ENCODE measurements around the gene PSMD10. TPM values are rescaled to one million over a fixed set of nuclear protein-coding genes. Genes with fewer than 3 reads are reported as not detected.

PSMD10 gene
- total RNA-seq, 2 donors from 2014 or later = 14.3 to 17.5 TPM

DNA sequence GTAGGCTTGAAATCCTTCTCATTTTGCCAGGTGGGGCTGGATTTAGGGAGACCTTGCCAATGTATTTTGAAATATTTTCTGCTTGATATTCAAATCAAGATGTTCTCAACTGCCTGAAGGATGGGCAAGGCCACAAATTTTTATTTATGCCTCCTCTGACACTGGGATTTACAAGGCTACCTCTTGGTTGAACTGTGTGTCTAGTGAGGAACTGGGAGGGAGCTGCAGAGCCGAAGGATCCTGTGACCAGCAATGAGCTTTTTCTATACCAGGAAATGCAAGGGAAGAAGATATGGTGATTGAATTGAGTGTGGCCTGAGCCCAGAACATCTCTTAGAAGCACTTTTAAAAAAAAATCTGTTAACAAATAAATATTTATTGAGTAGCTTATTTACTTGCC is 31.5 kb downstream of the PSMD10 start:
- peaks cover 17% of the 10 kb centered on the region for H3K4me1 Mint-ChIP-seq
- no peak overlapping the region for H3K27ac Mint-ChIP-seq
- no peak for DNase-seq
- no peak for ATAC-seq
- no peaks in the 10 kb centered on the region for H3K9me3 ChIP-seq (ENCODE audit: control insufficient read depth, low read length, poor library complexity, severe bottlenecking)
- H3K27me3 Mint-ChIP-seq = no peaks in the 10 kb centered on the region
- H3K4me3 Mint-ChIP-seq = no peak overlapping the region
- peaks cover 3% of the 10 kb centered on the region for H3K36me3 Mint-ChIP-seq (ENCODE audit: low read depth)

DNA sequence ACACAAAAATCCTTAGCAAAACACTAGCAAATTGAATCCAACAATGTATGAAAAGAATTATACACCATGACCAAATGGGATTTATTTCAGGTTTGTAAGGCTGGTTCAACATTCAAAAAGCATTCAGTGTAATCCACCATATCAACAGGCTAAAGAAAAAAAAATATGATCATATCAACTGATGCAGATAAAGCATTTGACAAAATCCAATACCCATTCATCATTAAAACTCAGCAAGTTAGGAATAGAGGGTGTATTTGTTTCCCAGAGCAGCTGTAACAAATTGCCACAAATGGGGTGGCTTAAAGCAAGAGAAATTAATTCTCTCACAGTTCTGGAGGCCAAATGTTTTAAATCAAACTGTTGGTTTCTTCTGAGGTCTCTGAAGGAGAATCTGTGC is 35.8 kb downstream of the PSMD10 start:
- H3K9me3 ChIP-seq (ENCODE audit: control insufficient read depth, low read length, poor library complexity, severe bottlenecking) = no peaks in the 10 kb centered on the region
- H3K36me3 Mint-ChIP-seq (ENCODE audit: low read depth) = peaks cover 3% of the 10 kb centered on the region
- ATAC-seq (no peak), DNase-seq (no peak)
- peaks cover 17% of the 10 kb centered on the region for H3K4me1 Mint-ChIP-seq
- H3K27me3 Mint-ChIP-seq = no peaks in the 10 kb centered on the region
- no peak overlapping the region for H3K4me3 Mint-ChIP-seq
- no peak overlapping the region for H3K27ac Mint-ChIP-seq

DNA sequence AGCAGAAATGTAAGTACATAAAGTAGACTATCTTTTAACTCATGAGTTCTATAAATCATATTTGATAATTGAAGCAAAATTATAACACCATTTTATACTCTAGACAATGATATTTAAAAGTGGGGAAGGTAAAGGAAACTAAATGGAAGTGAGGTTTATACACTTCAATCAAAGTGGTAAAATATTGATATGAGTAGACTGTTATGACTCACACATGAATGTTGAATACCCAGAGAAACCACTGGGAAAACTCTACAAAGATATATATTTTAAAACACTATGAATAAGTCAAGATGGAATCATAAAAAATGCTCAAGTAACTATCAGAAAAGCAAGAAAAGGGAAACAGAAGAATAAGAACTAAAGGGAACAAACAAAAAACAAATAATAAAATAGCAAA is 38.1 kb downstream of the PSMD10 start:
- H3K9me3 ChIP-seq (ENCODE audit: control insufficient read depth, low read length, poor library complexity, severe bottlenecking) = no peaks in the 10 kb centered on the region
- no peaks in the 10 kb centered on the region for H3K27me3 Mint-ChIP-seq
- no peaks in the 10 kb centered on the region for H3K36me3 Mint-ChIP-seq (ENCODE audit: low read depth)
- H3K27ac Mint-ChIP-seq = peak overlapping the region; percentile 49
- peaks cover 7% of the 10 kb centered on the region for H3K4me1 Mint-ChIP-seq
- ATAC-seq (no peak), DNase-seq (no peak)
- H3K4me3 Mint-ChIP-seq = no peak overlapping the region

GRCh38 chrX:108049649-108050048 is 41.7 kb downstream of the PSMD10 start:
- ATAC-seq = no peak
- Mint-ChIP-seq H3K27ac (peak overlapping the region; percentile 49), H3K36me3 (ENCODE audit: low read depth) (no peaks in the 10 kb centered on the region), H3K4me1 (peaks cover 5% of the 10 kb centered on the region), H3K4me3 (no peak overlapping the region), H3K27me3 (no peaks in the 10 kb centered on the region)
- no peak for DNase-seq
- no peaks in the 10 kb centered on the region for H3K9me3 ChIP-seq (ENCODE audit: control insufficient read depth, low read length, poor library complexity, severe bottlenecking)

- no peaks in the 10 kb centered on the region for H3K9me3 ChIP-seq (ENCODE audit: control insufficient read depth, low read length, poor library complexity, severe bottlenecking)
- H3K4me3 Mint-ChIP-seq = no peak within 1 kb of the TSS
- ATAC-seq (no peak), DNase-seq (no peak)
- H3K27ac Mint-ChIP-seq = no peak within 1 kb of the TSS
- peaks cover 3% of the 10 kb centered on the region for H3K36me3 Mint-ChIP-seq (ENCODE audit: low read depth)
- H3K4me1 Mint-ChIP-seq = peaks cover 21% of the 10 kb centered on the region
- no peaks in the 10 kb centered on the region for H3K27me3 Mint-ChIP-seq
Measured at GRCh38 chrX:108044554-108045256, 46.6 kb downstream of the PSMD10 start, which contains the start of gene VSIG1. VSIG1 (plus strand) TSS chrX:108045065; CDS start chrX:108045131, 66 bp downstream.

GRCh38 chrX:108036298-108036973 is 54.9 kb downstream of the PSMD10 start:
- H3K9me3 ChIP-seq (ENCODE audit: control insufficient read depth, low read length, poor library complexity, severe bottlenecking) = no peaks in the 10 kb centered on the region
- Mint-ChIP-seq H3K27ac (no peak overlapping the region), H3K27me3 (no peaks in the 10 kb centered on the region), H3K4me1 (peaks cover 26% of the 10 kb centered on the region), H3K4me3 (no peak overlapping the region), H3K36me3 (ENCODE audit: low read depth) (peaks cover 2% of the 10 kb centered on the region)
- no peak for ATAC-seq
- no peak for DNase-seq

DNA sequence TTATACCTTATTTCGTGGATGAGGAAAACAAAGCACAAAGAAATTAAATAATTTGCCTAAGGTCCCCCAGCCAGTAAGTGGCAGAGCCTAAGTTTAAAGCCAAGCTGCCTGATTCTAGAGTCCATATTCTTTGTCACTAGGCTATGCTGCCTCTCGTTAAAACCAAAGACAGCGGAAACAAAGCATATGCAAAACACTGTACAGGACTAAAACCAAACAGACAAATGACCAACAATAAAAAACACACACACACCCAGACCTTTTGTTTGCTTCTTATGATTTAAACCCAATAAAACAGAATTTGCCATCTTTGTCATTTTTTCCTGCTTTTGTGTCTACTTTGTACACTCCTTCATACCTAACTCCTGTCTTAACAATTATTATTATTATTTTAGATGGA is 56.6 kb downstream of the PSMD10 start:
- no peak overlapping the region for H3K4me3 Mint-ChIP-seq
- no peaks in the 10 kb centered on the region for H3K9me3 ChIP-seq (ENCODE audit: control insufficient read depth, low read length, poor library complexity, severe bottlenecking)
- H3K27me3 Mint-ChIP-seq = no peaks in the 10 kb centered on the region
- H3K4me1 Mint-ChIP-seq = peaks cover 33% of the 10 kb centered on the region
- DNase-seq = no peak
- ATAC-seq = no peak
- H3K27ac Mint-ChIP-seq = peak overlapping the region; percentile 6
- peaks cover 2% of the 10 kb centered on the region for H3K36me3 Mint-ChIP-seq (ENCODE audit: low read depth)

Other genes starting within 250 kb of the PSMD10 start
- gene TEX13B, start 109.2 kb downstream of the PSMD10 start, total RNA-seq = not detected
- gene VSIG1, start 46.5 kb downstream of the PSMD10 start, total RNA-seq = 10 to 100 TPM; 20.9 to 32.6 TPM
- 1 to 10 TPM; 8.2 to 8.3 TPM for gene ATG4A, start 236 bp upstream of the PSMD10 start, total RNA-seq

Data from T-helper 17 cell (primary cell).